Measurements from ENCODE around the gene ZMAT5.

Gene ZMAT5

DNA sequence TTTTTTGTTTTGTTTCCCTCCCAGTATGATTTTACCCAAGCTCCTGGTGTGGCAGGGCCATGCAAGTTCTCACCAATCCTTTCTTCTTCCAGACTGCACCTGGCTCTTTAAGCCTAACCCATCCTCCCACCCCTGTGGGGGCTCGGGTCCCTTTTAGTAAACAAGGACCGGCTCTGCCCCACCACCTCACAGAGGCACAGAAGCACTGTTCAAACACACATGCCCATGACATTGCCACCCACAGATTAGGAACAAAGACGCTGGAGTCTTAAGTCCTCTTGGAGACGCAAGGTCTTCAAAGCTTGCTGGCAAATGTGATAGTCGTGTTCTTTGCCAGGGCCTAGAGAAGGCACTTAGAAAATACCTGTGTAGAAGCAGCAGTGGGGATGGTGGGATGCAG is 19.2 kb upstream of the ZMAT5 start:
- H3K9ac ChIP-seq (ENCODE audit: low read depth, low read length), result no peak overlapping the region
- H3K4me1 ChIP-seq (ENCODE audit: control insufficient read depth, insufficient read depth, low read length), result peaks cover 24% of the 10 kb centered on the region
- H3K4me3 ChIP-seq (ENCODE audit: low read length), result no peak overlapping the region
- H3K9me3 ChIP-seq (replicated peaks; ENCODE audit: low read length), result no peaks in the 10 kb centered on the region
- no peaks in the 10 kb centered on the region for H3K27me3 ChIP-seq (ENCODE audit: control insufficient read depth, insufficient read depth, low read length)
- no peak overlapping the region for H3K4me2 ChIP-seq (ENCODE audit: low read length)
- H3K36me3 ChIP-seq (ENCODE audit: insufficient read depth, low read length), result peaks cover 40% of the 10 kb centered on the region

DNA sequence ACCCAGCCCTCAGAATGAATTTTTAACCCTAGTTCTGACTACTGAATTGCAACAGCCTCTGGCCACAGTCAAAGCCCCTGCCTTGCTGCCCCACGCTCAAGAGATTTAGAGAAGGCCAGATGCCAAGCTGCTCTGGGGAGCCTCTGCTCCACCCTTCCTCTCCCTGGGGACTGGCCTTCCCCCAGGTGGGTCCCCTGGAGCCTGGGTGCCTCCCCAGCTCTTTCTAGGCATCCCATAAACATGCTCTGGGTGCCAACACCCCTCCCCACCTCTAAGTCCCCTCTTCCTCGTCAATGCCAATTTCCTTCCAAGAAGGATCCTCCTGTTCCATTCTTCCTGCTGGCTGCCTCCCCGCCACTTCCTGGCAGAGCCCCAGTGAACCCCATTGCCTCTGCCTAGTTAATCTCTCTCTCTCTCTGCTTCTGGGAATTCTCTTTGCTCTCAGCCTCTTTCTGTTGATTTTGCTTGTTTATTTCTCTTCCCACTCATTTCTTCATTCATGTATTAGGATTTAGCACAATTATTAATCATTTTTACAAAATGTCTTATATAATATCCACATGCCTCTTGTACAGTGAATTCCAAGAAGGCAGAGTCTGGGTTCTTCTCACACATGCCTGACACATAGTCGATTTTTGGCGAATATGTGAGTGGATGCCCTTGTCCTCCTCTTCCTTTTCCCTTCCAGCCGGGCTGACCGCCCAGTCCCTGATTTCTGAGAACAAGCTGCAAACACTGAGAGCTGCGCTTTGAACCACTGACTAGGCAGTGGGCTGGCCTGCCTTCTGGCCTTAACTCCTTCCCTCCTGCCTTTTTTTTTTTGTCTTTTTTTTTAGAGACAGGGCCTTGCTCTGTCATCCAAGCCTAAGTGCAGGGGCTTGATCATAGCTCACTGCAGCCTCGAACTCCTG is 17.9 kb upstream of the ZMAT5 start:
- H3K27me3 ChIP-seq (ENCODE audit: control insufficient read depth, insufficient read depth, low read length), result no peaks in the 10 kb centered on the region
- H3K36me3 ChIP-seq (ENCODE audit: insufficient read depth, low read length), result peaks cover 29% of the 10 kb centered on the region
- peaks cover 35% of the 10 kb centered on the region for H3K4me1 ChIP-seq (ENCODE audit: control insufficient read depth, insufficient read depth, low read length)
- H3K4me3 ChIP-seq (ENCODE audit: low read length), result no peak overlapping the region
- no peaks in the 10 kb centered on the region for H3K9me3 ChIP-seq (replicated peaks; ENCODE audit: low read length)
- no peak overlapping the region for H3K9ac ChIP-seq (ENCODE audit: low read depth, low read length)
- peak overlapping the region; percentile 16 for H3K4me2 ChIP-seq (ENCODE audit: low read length)

DNA sequence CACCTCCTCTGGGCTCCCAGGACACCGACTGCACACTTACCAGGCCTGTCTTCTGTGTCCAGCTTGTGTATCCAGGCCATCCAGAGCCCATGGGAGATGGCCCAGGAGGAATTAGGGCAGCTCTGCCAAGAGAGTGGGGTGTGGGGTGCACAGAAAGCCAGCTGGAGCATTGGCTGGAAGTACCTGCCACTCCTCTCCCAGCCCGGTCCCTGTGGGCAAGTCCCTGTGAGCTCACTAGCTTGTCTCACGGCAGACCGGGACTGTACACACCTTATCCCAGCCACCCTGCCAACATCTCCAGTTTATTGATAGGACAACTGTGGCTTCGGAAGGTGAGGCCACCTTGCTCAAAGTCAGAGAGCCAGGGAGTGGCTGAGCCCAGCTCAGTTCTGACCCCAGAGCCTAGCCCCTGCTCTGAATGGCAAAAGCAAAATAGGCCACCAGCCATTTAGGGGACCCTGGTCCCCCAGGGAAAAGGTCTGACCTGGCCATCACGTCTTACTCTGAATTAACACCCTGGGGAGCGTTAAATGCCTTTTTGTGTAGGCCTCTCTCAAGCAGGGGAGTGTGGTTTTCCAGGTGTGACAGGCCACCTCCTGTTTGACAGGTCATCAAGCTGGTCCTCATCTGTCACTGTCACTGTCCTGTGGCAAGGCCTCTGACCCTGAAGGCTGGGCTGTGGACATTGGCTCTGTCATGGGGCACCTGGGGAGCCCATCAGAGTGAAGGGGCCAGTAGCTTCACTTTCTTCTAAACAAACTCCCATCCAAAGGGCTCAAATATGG is 15.4 kb upstream of the ZMAT5 start:
- H3K27me3 ChIP-seq (ENCODE audit: control insufficient read depth, insufficient read depth, low read length), result no peaks in the 10 kb centered on the region
- H3K4me2 ChIP-seq (ENCODE audit: low read length), result no peak overlapping the region
- peaks cover 53% of the 10 kb centered on the region for H3K4me1 ChIP-seq (ENCODE audit: control insufficient read depth, insufficient read depth, low read length)
- no peaks in the 10 kb centered on the region for H3K9me3 ChIP-seq (replicated peaks; ENCODE audit: low read length)
- H3K9ac ChIP-seq (ENCODE audit: low read depth, low read length), result peak overlapping the region; percentile 78
- no peak overlapping the region for H3K4me3 ChIP-seq (ENCODE audit: low read length)
- peaks cover 4% of the 10 kb centered on the region for H3K36me3 ChIP-seq (ENCODE audit: insufficient read depth, low read length)

DNA sequence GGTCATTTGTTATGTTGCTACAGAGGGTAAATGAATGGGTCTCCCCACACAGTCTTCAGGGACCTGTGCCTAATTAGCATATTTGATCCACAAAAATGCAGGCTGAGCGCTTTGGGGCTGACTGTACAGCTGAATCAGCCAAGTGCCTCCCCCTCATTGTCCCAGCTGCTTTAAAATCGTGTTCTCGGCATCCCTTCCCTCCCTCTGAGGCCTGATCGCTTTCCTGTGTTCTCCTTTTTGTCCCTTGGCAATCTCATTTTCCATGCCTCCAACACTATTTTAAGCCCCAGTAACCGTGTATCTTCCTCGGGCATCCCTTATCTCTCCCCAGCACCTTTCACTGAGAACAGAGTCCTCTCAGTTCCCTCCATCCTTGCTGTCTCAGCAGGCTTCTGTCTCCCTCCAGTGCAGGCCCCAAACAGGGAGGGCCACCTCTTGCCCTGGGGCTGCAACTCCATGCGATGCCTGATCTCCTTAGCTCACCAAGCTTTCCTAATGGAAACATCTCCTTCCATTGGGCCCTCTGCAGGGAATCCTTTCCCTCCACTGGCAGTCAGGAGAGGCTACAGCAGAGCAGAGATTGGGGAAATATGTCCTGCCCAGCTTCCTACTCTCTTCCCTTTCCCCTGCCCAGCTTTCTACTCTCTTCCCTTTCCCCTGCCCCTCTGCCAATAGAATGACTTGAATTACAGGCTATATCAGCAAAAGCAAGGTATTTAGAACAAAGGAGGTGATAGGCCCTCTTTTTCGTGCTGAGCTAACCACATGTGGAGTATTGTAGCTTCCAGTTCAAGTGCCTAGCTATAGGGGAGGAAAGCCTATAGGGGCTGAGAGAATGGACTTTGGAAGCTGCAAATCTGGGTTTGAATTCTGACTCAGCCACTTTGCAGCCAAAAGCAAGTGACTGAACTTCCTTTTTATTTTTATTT is 14.2 kb upstream of the ZMAT5 start:
- H3K4me1 ChIP-seq (ENCODE audit: control insufficient read depth, insufficient read depth, low read length), result peaks cover 53% of the 10 kb centered on the region
- H3K27me3 ChIP-seq (ENCODE audit: control insufficient read depth, insufficient read depth, low read length), result no peaks in the 10 kb centered on the region
- H3K4me3 ChIP-seq (ENCODE audit: low read length), result no peak overlapping the region
- H3K4me2 ChIP-seq (ENCODE audit: low read length), result peak overlapping the region; percentile 62
- H3K36me3 ChIP-seq (ENCODE audit: insufficient read depth, low read length), result no peaks in the 10 kb centered on the region
- peak overlapping the region; percentile 78 for H3K9ac ChIP-seq (ENCODE audit: low read depth, low read length)
- no peaks in the 10 kb centered on the region for H3K9me3 ChIP-seq (replicated peaks; ENCODE audit: low read length)

DNA sequence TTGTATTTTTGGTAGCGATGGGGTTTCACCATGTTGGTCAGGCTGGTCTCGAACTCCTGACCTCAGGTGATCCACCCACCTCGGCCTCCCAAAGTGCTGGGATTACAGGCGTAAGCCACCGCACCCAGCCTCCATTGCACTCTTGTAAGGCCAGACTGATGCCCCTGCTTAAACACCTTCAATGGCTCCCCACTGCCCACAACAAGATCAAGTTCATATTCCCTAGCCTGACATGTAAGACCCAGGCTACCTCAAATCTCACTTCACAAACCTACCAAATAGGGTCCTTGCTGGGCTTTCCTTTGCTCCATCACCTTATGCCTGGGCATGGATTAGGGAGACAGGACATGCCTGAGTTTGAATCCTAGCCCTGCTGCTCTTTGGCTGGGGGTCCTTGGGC is 13.4 kb upstream of the ZMAT5 start:
- peak overlapping the region; percentile 52 for H3K9ac ChIP-seq (ENCODE audit: low read depth, low read length)
- H3K9me3 ChIP-seq (replicated peaks; ENCODE audit: low read length), result no peaks in the 10 kb centered on the region
- no peak overlapping the region for H3K4me3 ChIP-seq (ENCODE audit: low read length)
- no peaks in the 10 kb centered on the region for H3K36me3 ChIP-seq (ENCODE audit: insufficient read depth, low read length)
- H3K4me1 ChIP-seq (ENCODE audit: control insufficient read depth, insufficient read depth, low read length), result peaks cover 53% of the 10 kb centered on the region
- no peaks in the 10 kb centered on the region for H3K27me3 ChIP-seq (ENCODE audit: control insufficient read depth, insufficient read depth, low read length)
- H3K4me2 ChIP-seq (ENCODE audit: low read length), result peak overlapping the region; percentile 62

DNA sequence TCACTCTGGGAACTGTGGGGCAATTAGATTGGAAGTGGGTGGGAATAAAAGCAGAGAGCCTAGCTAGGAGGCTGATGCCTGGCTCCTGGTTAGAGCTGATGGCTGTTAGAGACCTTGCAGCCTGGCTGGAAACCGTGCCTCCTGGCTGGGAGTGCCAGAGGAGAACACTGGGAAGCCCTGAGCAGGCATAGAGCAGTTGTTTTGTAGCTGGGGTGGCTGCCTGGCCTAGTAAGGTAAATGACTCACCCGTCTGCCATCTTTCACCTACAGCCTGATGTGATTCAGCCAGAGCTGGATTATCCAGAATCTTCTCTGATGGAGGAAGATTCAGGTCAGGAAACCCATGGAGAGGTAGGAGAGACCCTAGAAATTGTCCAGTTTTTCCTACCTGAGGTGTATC is 6.4 kb upstream of the ZMAT5 start:
- H3K9ac ChIP-seq (ENCODE audit: low read depth, low read length), result no peak overlapping the region
- H3K4me2 ChIP-seq (ENCODE audit: low read length), result no peak overlapping the region

DNA sequence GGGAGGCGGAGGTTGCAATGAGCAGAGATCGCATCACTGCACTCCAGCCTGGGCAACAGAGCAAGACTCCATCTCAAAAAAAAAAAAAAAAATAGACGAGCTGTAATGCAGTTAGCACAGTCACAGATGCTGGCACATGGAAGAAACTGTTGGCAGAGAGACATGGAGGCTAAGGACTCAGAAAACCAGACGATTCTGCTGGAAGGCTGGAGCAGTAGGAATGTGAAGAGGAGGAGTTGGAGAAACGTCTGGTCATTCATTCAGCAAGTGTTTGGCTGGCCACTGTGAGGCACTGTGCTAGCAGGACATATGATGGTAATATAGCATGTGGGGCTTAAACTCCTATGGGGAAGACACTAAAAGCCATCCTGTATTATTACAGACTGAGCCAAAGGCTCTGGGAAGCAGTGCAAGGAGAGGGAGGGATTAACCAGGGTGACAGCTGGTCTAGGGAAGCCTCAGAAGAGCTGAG is 5.4 kb upstream of the ZMAT5 start:
- no peak overlapping the region for H3K4me2 ChIP-seq (ENCODE audit: low read length)
- peaks cover 21% of the 10 kb centered on the region for H3K4me1 ChIP-seq (ENCODE audit: control insufficient read depth, insufficient read depth, low read length)
- H3K4me3 ChIP-seq (ENCODE audit: low read length), result no peak overlapping the region
- no peaks in the 10 kb centered on the region for H3K27me3 ChIP-seq (ENCODE audit: control insufficient read depth, insufficient read depth, low read length)
- H3K9ac ChIP-seq (ENCODE audit: low read depth, low read length), result no peak overlapping the region
- H3K9me3 ChIP-seq (replicated peaks; ENCODE audit: low read length), result no peaks in the 10 kb centered on the region
- H3K36me3 ChIP-seq (ENCODE audit: insufficient read depth, low read length), result peaks cover 14% of the 10 kb centered on the region

More for the DNA sequence above, 6.4 kb upstream of the ZMAT5 start:
- H3K4me1 ChIP-seq (ENCODE audit: control insufficient read depth, insufficient read depth, low read length), result peaks cover 21% of the 10 kb centered on the region
- H3K36me3 ChIP-seq (ENCODE audit: insufficient read depth, low read length), result peaks cover 14% of the 10 kb centered on the region
- no peak overlapping the region for H3K4me3 ChIP-seq (ENCODE audit: low read length)
- H3K27me3 ChIP-seq (ENCODE audit: control insufficient read depth, insufficient read depth, low read length), result no peaks in the 10 kb centered on the region
- no peaks in the 10 kb centered on the region for H3K9me3 ChIP-seq (replicated peaks; ENCODE audit: low read length)

DNA sequence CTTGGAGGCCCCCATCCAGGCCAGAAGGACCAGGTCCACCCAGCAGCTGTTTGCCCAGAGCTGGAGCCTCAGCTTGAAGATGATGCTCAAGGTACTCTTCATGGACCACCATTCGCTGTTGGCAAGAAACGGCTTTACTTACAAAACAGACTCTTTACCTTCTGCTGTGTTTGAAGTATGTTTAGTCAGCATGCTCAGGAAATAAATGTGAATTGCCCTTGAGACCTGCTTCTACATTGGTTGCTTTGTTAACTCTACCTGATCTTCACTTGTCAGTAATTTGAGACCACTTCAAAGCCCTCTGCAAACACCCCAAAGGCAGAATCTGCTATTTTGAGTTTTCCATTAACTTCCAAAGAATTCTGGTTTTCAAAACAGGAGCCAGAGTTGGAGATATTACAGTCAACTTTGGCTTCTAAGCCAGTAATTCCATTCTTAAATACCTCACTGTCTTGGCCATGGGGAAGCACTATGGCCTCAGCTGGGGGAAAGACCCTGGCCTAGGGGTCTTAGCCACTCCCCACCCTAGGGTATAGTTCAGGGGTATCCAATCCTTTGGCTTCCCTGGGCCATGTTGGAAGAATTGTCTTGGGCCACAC is 3.0 kb upstream of the ZMAT5 start:
- H3K4me2 ChIP-seq (ENCODE audit: low read length), result no peak overlapping the region
- no peak overlapping the region for H3K9ac ChIP-seq (ENCODE audit: low read depth, low read length)
- no peaks in the 10 kb centered on the region for H3K27me3 ChIP-seq (ENCODE audit: control insufficient read depth, insufficient read depth, low read length)
- H3K9me3 ChIP-seq (replicated peaks; ENCODE audit: low read length), result no peaks in the 10 kb centered on the region
- peaks cover 14% of the 10 kb centered on the region for H3K36me3 ChIP-seq (ENCODE audit: insufficient read depth, low read length)
- H3K4me3 ChIP-seq (ENCODE audit: low read length), result no peak overlapping the region
- H3K4me1 ChIP-seq (ENCODE audit: control insufficient read depth, insufficient read depth, low read length), result peaks cover 26% of the 10 kb centered on the region

DNA sequence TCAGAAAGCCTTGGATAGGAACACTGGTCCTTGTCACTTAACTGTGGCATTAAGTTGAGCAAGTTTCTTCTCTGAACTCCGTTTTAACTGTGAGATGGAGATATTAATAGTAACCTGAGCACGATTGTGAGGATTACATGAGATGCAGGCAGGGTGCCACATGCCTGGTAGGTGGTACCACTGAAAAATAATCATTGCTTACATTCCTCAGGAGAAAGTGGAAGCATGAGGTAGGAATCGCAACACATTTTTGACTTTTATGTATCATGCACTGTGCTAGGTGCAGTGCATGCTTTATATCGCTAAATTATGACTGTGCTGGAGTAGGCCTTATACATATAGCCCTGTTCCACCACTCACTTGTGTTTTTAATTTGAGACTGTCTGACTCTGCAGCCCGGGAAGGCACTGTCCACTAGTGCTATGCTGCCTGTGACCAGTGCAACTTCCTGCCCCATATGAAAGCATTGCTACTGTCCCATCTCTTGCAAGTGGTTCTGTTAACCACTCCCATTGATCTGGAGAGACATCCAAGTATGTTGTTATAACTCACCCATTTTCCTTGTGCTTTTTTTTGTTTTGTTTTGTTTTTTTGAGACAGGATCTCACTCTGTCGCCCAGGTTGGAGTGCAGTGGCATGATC is 1.4 kb upstream of the ZMAT5 start:
- Histone ChIP-seq H3K4me2 (ENCODE audit: low read length) (peak overlapping the region; percentile 91), H3K9ac (ENCODE audit: low read depth, low read length) (peak overlapping the region; percentile 95)

More for the DNA sequence above, 1.4 kb upstream of the ZMAT5 start:
- H3K36me3 ChIP-seq (ENCODE audit: insufficient read depth, low read length), result peaks cover 14% of the 10 kb centered on the region
- peaks cover 22% of the 10 kb centered on the region for H3K4me1 ChIP-seq (ENCODE audit: control insufficient read depth, insufficient read depth, low read length)
- H3K9me3 ChIP-seq (replicated peaks; ENCODE audit: low read length), result no peaks in the 10 kb centered on the region
- peak overlapping the region; percentile 89 for H3K4me3 ChIP-seq (ENCODE audit: low read length)
- no peaks in the 10 kb centered on the region for H3K27me3 ChIP-seq (ENCODE audit: control insufficient read depth, insufficient read depth, low read length)
